H1 (cell line): ENCODE measurements around the gene CD28. TPM values are rescaled to one million over a fixed set of nuclear protein-coding genes. Genes with fewer than 3 reads are reported as not detected.

Experiments
- CTCF ChIA-PET: fragments of 300-600 bp; sonication (Branson Sonifier 250); formaldehyde crosslinking; loops from one replicate; lab custom pipeline; 2021; ENCODE audit not compliant: partially characterized antibody; lab: Charles Lee
- POLR2A ChIA-PET: fragments of 300-600 bp; sonication (Branson Sonifier 250); formaldehyde crosslinking; loops from one replicate; lab custom pipeline; 2021; ENCODE audit warnings: inconsistent platforms; ENCODE audit not compliant: partially characterized antibody; lab: Charles Lee
- DNase-seq, 2 experiments: peaks; one replicate each; pipeline versions ENCODE4 v3.0.0 to v3.0.0-alpha.2; 2010 to 2022; ENCODE audit warnings: low spot score in 2 of 2, low read depth in 1 of 2, mixed read lengths in 1 of 2
- FAIRE-seq: peaks from 2 replicates; lab custom pipeline; 2011; peaks lifted over from hg19 to GRCh38; lab: Jason Lieb, UNC
- H2AFZ ChIP-seq: 2 replicates; pipeline ENCODE4 v1.8.1; 2012; ENCODE audit warnings: low read length, inconsistent platforms
- H2AK5ac ChIP-seq: 2 replicates; pipeline ENCODE4 v1.6.1; 2013; ENCODE audit warnings: low read depth, low read length
- H2BK120ac ChIP-seq: replicated peaks from 2 replicates; pipeline ENCODE3; 2013; ENCODE audit warnings: low read depth, low read length, inconsistent platforms
- H2BK12ac ChIP-seq: 2 replicates; pipeline ENCODE4 v1.6.1; 2013; ENCODE audit warnings: low read depth, low read length
- H2BK15ac ChIP-seq: 2 replicates; pipeline ENCODE4 v1.6.1; 2013; ENCODE audit warnings: low read length
- H2BK20ac ChIP-seq: 2 replicates; pipeline ENCODE4 v1.6.1; 2013; ENCODE audit warnings: low read length
- H2BK5ac ChIP-seq: 2 replicates; pipeline ENCODE4 v1.6.1; 2013; ENCODE audit warnings: low read depth, low read length
- H3K14ac ChIP-seq: 2 replicates; pipeline ENCODE4 v1.6.1; 2013; ENCODE audit warnings: inconsistent platforms; ENCODE audit not compliant: insufficient read length
- H3K18ac ChIP-seq: 2 replicates; pipeline ENCODE4 v1.6.1; 2013; ENCODE audit warnings: low read length; ENCODE audit errors: extremely low read depth
- H3K23ac ChIP-seq: 2 replicates; pipeline ENCODE4 v1.6.1; 2013; ENCODE audit warnings: inconsistent platforms; ENCODE audit not compliant: insufficient read length
- H3K23me2 ChIP-seq: 2 replicates; pipeline ENCODE4 v1.6.1; 2013; ENCODE audit warnings: low read depth, low read length
- H3K27ac ChIP-seq: 2 replicates; pipeline ENCODE4 v1.6.1; 2011; ENCODE audit warnings: low read depth, low read length, inconsistent platforms
- H3K27me3 ChIP-seq, 4 experiments: replicated peaks in 1 of 4; 1 replicate in 1 of 4; 2 replicates in 3 of 4; pipeline versions ENCODE4 v1.6.1 to v1.8.1; 2011 to 2013; ENCODE audit warnings: low read length in 3 of 4, mild to moderate bottlenecking in 3 of 4, inconsistent platforms in 2 of 4, mixed read lengths in 2 of 4, moderate library complexity in 1 of 4; ENCODE audit not compliant: control insufficient read depth in 3 of 4, insufficient read depth in 3 of 4; ENCODE audit errors: extremely low read depth in 1 of 4
- H3K36me3 ChIP-seq, 4 experiments: 2 replicates each; pipeline versions ENCODE4 v1.6.1 to v1.8.1; 2011 to 2013; ENCODE audit warnings: mild to moderate bottlenecking in 4 of 4, low read length in 3 of 4, moderate library complexity in 2 of 4, control low read depth in 1 of 4, inconsistent platforms in 1 of 4; ENCODE audit not compliant: insufficient read depth in 4 of 4, control insufficient read depth in 2 of 4
- H3K4ac ChIP-seq: replicated peaks from 2 replicates; pipeline ENCODE3; 2013; ENCODE audit warnings: low read length, low read depth, mixed read lengths, inconsistent platforms; ENCODE audit not compliant: insufficient read length
- H3K4me1 ChIP-seq, 4 experiments: replicated peaks in 1 of 4; 1 replicate in 1 of 4; 2 replicates in 3 of 4; pipeline versions ENCODE4 v1.6.1 to v1.8.1; 2011 to 2013; ENCODE audit warnings: low read length in 3 of 4, inconsistent platforms in 2 of 4, mixed read lengths in 1 of 4; ENCODE audit not compliant: insufficient read depth in 4 of 4, control insufficient read depth in 3 of 4
- H3K4me2 ChIP-seq, 2 experiments: 2 replicates each; pipeline versions ENCODE4 v1.6.1 to v1.8.1; 2011 to 2013; ENCODE audit warnings: low read depth in 2 of 2, low read length in 2 of 2, control low read depth in 1 of 2, inconsistent platforms in 1 of 2, mild to moderate bottlenecking in 1 of 2; ENCODE audit not compliant: insufficient read depth in 1 of 2
- H3K4me3 ChIP-seq, 4 experiments: fragments of 200-600, 300-600 bp in 1 of 4; sonication (generic), shearing (Covaris generic), sonication (Bioruptor Twin) in 1 of 4; 2 replicates each; pipeline versions ENCODE4 v1.5.1 to v1.8.1; 2011 to 2016; ENCODE audit warnings: low read length in 4 of 4, low read depth in 3 of 4, control low read depth in 2 of 4, inconsistent platforms in 2 of 4, mild to moderate bottlenecking in 2 of 4, mixed read lengths in 1 of 4, moderate library complexity in 1 of 4; ENCODE audit not compliant: insufficient read depth in 2 of 4; ENCODE audit errors: extremely low read depth in 1 of 4
- H3K56ac ChIP-seq: replicated peaks from 2 replicates; pipeline ENCODE3; 2013; ENCODE audit warnings: low read depth, mild to moderate bottlenecking, mixed read lengths, low read length, inconsistent platforms; ENCODE audit not compliant: insufficient read length
- H3K79me1 ChIP-seq: 2 replicates; pipeline ENCODE4 v1.6.1; 2013; ENCODE audit warnings: low read depth, low read length, control low read depth
- H3K79me2 ChIP-seq, 2 experiments: 2 replicates each; pipeline versions ENCODE4 v1.6.1 to v1.8.1; 2012 to 2013; ENCODE audit warnings: low read length in 2 of 2, mild to moderate bottlenecking in 2 of 2, inconsistent platforms in 1 of 2; ENCODE audit not compliant: insufficient read depth in 2 of 2, control insufficient read depth in 1 of 2
- H3K9ac ChIP-seq, 4 experiments: replicated peaks in 1 of 4; 1 replicate in 1 of 4; 2 replicates in 3 of 4; pipeline versions ENCODE4 v1.6.1 to v1.8.1; 2011 to 2013; ENCODE audit warnings: low read depth in 3 of 4, low read length in 3 of 4, control low read depth in 2 of 4, mild to moderate bottlenecking in 2 of 4, moderate library complexity in 2 of 4, inconsistent platforms in 1 of 4; ENCODE audit errors: extremely low read depth in 1 of 4
- H3K9me3 ChIP-seq, 2 experiments: 2 replicates each; pipeline versions ENCODE4 v1.6.1 to v1.8.1; 2012 to 2013; ENCODE audit warnings: mild to moderate bottlenecking in 2 of 2, moderate library complexity in 2 of 2, control low read depth in 1 of 2, inconsistent platforms in 1 of 2, low read depth in 1 of 2, low read length in 1 of 2, mixed read lengths in 1 of 2; ENCODE audit not compliant: insufficient read depth in 2 of 2
- H4K20me1 ChIP-seq, 2 experiments: replicated peaks in 1 of 2; 2 replicates each; pipeline versions ENCODE3 to v1.8.1; 2011 to 2013; ENCODE audit warnings: inconsistent platforms in 2 of 2, low read length in 2 of 2, mild to moderate bottlenecking in 1 of 2; ENCODE audit not compliant: insufficient read depth in 2 of 2, control insufficient read depth in 1 of 2
- H4K5ac ChIP-seq: 2 replicates; pipeline ENCODE4 v1.6.1; 2013; ENCODE audit warnings: low read length, low read depth, mixed read lengths, inconsistent platforms; ENCODE audit not compliant: insufficient read length
- H4K8ac ChIP-seq: 2 replicates; pipeline ENCODE4 v1.8.0; 2013; ENCODE audit warnings: mild to moderate bottlenecking, moderate library complexity, low read length, inconsistent platforms; ENCODE audit not compliant: insufficient read depth; ENCODE audit errors: extremely low read depth
- H4K91ac ChIP-seq: replicated peaks from 2 replicates; pipeline ENCODE3; 2013; ENCODE audit warnings: low read length, mixed read lengths, inconsistent platforms; ENCODE audit not compliant: insufficient read length
- BRCA1 ChIP-seq: IDR thresholded peaks from 2 replicates; pipeline ENCODE4 v1.6.1; 2012; ENCODE audit warnings: low read depth, low read length, improper control_type of control experiment
- POLR2AphosphoS5 ChIP-seq: IDR thresholded peaks from 2 replicates; pipeline ENCODE4 v1.6.1; 2011; ENCODE audit warnings: low read depth, low read length
- RAD21 ChIP-seq, 2 experiments: IDR thresholded peaks in 1 of 2; conservative IDR thresholded peaks in 1 of 2; 2 replicates each; pipeline ENCODE4 v1.6.1; 2011; ENCODE audit warnings: low read depth in 2 of 2, low read length in 2 of 2, improper control_type of control experiment in 1 of 2, inconsistent platforms in 1 of 2, mild to moderate bottlenecking in 1 of 2, moderate library complexity in 1 of 2
- SIX5 ChIP-seq: IDR thresholded peaks from 2 replicates; pipeline ENCODE4 v1.6.1; 2011; ENCODE audit warnings: mild to moderate bottlenecking, low read depth, low read length
- WGBS, 2 experiments: shearing (Covaris generic) in 1 of 2; methylation state at CpG; one replicate each; pipeline versions ENCODE4 v1.1.6 to v1.1.7; 2013 to 2015; ENCODE audit warnings: low lambda C conversion rate in 2 of 2, mixed read lengths in 2 of 2, inconsistent platforms in 1 of 2, low coverage in 1 of 2, missing lambda C conversion rate in 1 of 2; ENCODE audit not compliant: insufficient replicate concordance in 2 of 2, insufficient coverage in 1 of 2, insufficient read length in 1 of 2; ENCODE audit errors: extremely low coverage in 1 of 2, missing lambda C conversion rate in 1 of 2; 5-methylcytosine and 5-hydroxymethylcytosine counted together
- polyA plus RNA-seq, 7 experiments: library from polyadenylated mRNA; depleted of rRNA in 3 of 7; stranded (reverse) in 5 of 7; unstranded in 2 of 7; fragments of >200 nt in 5 of 7; fragments of 200-250 nt in 2 of 7; gene quantifications; 1 replicate in 5 of 7; 2 replicates in 1 of 7; 4 replicates in 1 of 7; pipeline versions ENCODE4 v1.2.1 to v1.2.3, GENCODE V29; 2011 to 2013; ENCODE audit warnings: missing spikeins in 2 of 7, mixed read lengths in 2 of 7
- total RNA-seq: library from RNA; stranded (reverse); fragmentation: NEBNext Ultra II Directional; extraction: Animal tissue kit (Norgen Biotek cat#: 25700); gene quantifications from 2 replicates; pipeline ENCODE4 v1.2.1, GENCODE V29; 2021

CD28 gene
- total and polyA plus RNA-seq, 2 of the 8 experiments (the other 6 are each of a cell fraction or from before 2014, with no cell fraction given), result not detected

DNA sequence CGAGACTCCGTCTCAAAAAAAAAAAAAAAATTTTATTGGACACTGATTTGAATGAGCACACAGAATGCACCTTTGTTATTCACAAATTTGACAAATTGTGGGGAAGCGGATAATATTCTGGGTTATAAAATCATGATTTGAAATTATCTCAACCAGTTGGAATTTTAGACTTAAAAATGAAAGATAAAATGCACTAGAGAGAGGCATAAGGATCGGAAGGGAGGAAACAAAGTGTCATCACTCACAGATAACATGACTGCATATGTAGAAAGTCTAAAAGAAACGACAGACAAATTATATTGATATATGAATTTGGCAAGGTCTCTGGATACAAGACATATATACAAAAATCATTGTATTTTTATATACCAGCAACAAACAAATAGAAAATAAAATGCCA is 70.6 kb downstream of the CD28 start:
- Histone ChIP-seq H4K5ac (no peak overlapping the region), H3K9ac (no peak overlapping the region), H2AK5ac (no peak overlapping the region), H3K79me1 (no peaks in the 10 kb centered on the region), H4K91ac (no peak overlapping the region), H2AFZ (no peak overlapping the region), H4K8ac (no peak overlapping the region), H3K4ac (no peak overlapping the region), H2BK15ac (no peak overlapping the region), H2BK12ac (no peak overlapping the region), H2BK20ac (no peak overlapping the region), H3K56ac (no peak overlapping the region), H3K23ac (no peak overlapping the region), H3K9me3 (no peaks in the 10 kb centered on the region; a peak in 1 of 4 replicates), H3K4me2 (no peak overlapping the region), H3K79me2 (no peaks in the 10 kb centered on the region), H3K14ac (no peak overlapping the region), H3K36me3 (no peaks in the 10 kb centered on the region), H3K18ac (no peak overlapping the region), H3K27me3 (no peaks in the 10 kb centered on the region), H3K4me1 (no peaks in the 10 kb centered on the region), H2BK5ac (no peak overlapping the region), H2BK120ac (no peak overlapping the region), H3K27ac (no peak overlapping the region), H4K20me1 (no peaks in the 10 kb centered on the region), H3K23me2 (no peaks in the 10 kb centered on the region), H3K4me3 (no peak overlapping the region)
- WGBS, 2 experiments, result 69% methylated on average over 3 of the region's 5 CpGs; no CpG with 5 or more reads in 1 of the 2 experiments
- CTCF ChIA-PET, result no interaction called here
- no peak for DNase-seq
- POLR2A ChIA-PET, result no interaction called here
- TF ChIP-seq RAD21 (IDR thresholded peaks at IDR 0.05 in 1 of 2, conservative IDR thresholded peaks at IDR 0.05 in 1 of 2; ENCODE audit: low read depth in 2 of 2, low read length in 2 of 2), result no peak
- no peak for TF ChIP-seq BRCA1
- TF ChIP-seq POLR2AphosphoS5, result no peak
- no peak for TF ChIP-seq SIX5
- no peak for FAIRE-seq
